H1 (cell line): ENCODE data around the gene INPP5E. TPM values are rescaled to one million over a fixed set of nuclear protein-coding genes. Genes with fewer than 3 reads are reported as not detected.

Experiments used
- USF2 ChIP-seq: IDR thresholded peaks from 2 replicates; pipeline ENCODE4 v1.6.1; 2011; ENCODE audit warnings: low read length, improper control_type of control experiment
- polyA plus RNA-seq, 7 experiments: library from polyadenylated mRNA; depleted of rRNA in 3 of 7; stranded (reverse) in 5 of 7; unstranded in 2 of 7; fragments of >200 nt in 5 of 7; fragments of 200-250 nt in 2 of 7; gene quantifications; 1 replicate in 5 of 7; 2 replicates in 1 of 7; 4 replicates in 1 of 7; pipeline versions ENCODE4 v1.2.1 to v1.2.3, GENCODE V29; 2011 to 2013; ENCODE audit warnings: missing spikeins in 2 of 7, mixed read lengths in 2 of 7
- total RNA-seq: library from RNA; stranded (reverse); fragmentation: NEBNext Ultra II Directional; extraction: Animal tissue kit (Norgen Biotek cat#: 25700); gene quantifications from 2 replicates; pipeline ENCODE4 v1.2.1, GENCODE V29; 2021

INPP5E gene
- total and polyA plus RNA-seq, 2 of the 8 experiments (the other 6 are each of a cell fraction or from before 2014, with no cell fraction given) = 8.7 to 11.3 TPM

GRCh38 chr9:136416427-136416826 is 23.2 kb downstream of the INPP5E start (continued):
- no peak for TF ChIP-seq USF2
- TF ChIP-seq, all 59 proteins: peak for 0
